Naive B cell (primary cell): ENCODE results near the gene SPIRE2. TPM values are rescaled to one million over a fixed set of nuclear protein-coding genes. Genes with fewer than 3 reads are reported as not detected.
A peak's percentile ranks its signal among the peaks of the same experiment; 100 is the strongest.
"Not testable (repeated sequence)": the region's sequence is repeated elsewhere in the genome, so short reads cannot be mapped to it uniquely, and the experiment has no call there.

Experiments
- ATAC-seq, 2 donors: fragments of 150-1000 bp; cut with Tn5 transposase; 2 replicates each; pipeline ENCODE4 v1.10.0; 2021; ENCODE audit warnings: low read depth in 2 of 2, mild to moderate bottlenecking in 2 of 2, moderate library complexity in 2 of 2
- DNase-seq: peaks from one replicate; pipeline ENCODE4 v3.0.0; 2022
- H3K27ac Mint-ChIP-seq, 6 donors: one replicate each; pipeline ENCODE4 v1.8.0; 2020 to 2022; ENCODE audit warnings: mild to moderate bottlenecking in 6 of 6, mixed read lengths in 6 of 6, moderate library complexity in 5 of 6, inconsistent platforms in 2 of 6
- H3K27me3 Mint-ChIP-seq, 3 donors: one replicate each; pipeline ENCODE4 v1.8.0; 2021 to 2022; ENCODE audit warnings: mixed read lengths in 3 of 3, mild to moderate bottlenecking in 1 of 3
- H3K36me3 Mint-ChIP-seq, 2 donors: one replicate each; pipeline ENCODE4 v1.8.0; 2020 to 2022; ENCODE audit warnings: mixed read lengths in 2 of 2, inconsistent platforms in 1 of 2, mild to moderate bottlenecking in 1 of 2
- H3K4me1 Mint-ChIP-seq, 3 donors: one replicate each; pipeline ENCODE4 v1.8.0; 2020 to 2022; ENCODE audit warnings: mixed read lengths in 3 of 3, inconsistent platforms in 1 of 3, mild to moderate bottlenecking in 1 of 3, moderate library complexity in 1 of 3
- H3K4me3 Mint-ChIP-seq, 8 donors: one replicate each; pipeline ENCODE4 v1.8.0; 2020 to 2022; ENCODE audit warnings: mild to moderate bottlenecking in 8 of 8, mixed read lengths in 8 of 8, moderate library complexity in 8 of 8, inconsistent platforms in 2 of 8
- H3K9me3 Mint-ChIP-seq, 7 donors: one replicate each; pipeline ENCODE4 v1.8.0; 2020 to 2022; ENCODE audit warnings: mixed read lengths in 7 of 7, mild to moderate bottlenecking in 5 of 7, inconsistent platforms in 2 of 7, moderate library complexity in 1 of 7
- polyA plus RNA-seq, 6 donors: library from polyadenylated mRNA; unstranded; fragments of 300-500 nt; fragmentation: Illumina TruSeq; gene quantifications; one replicate each; pipeline ENCODE4 v1.2.3, GENCODE V29; 2021; ENCODE audit warnings: low read depth in 6 of 6

The SPIRE2 gene
- polyA plus RNA-seq, 6 donors from 2014 or later = 0.09 to 0.57 (median 0.20) TPM; not detected in 3

- peak overlapping the region in 1 of 6 donors; percentile 84 for H3K27ac Mint-ChIP-seq
- peaks cover 4 to 19% (median 17%) of the 10 kb centered on the region in 3 donors for H3K4me1 Mint-ChIP-seq
- H3K9me3 Mint-ChIP-seq = peaks cover 0 to 3% (median 0%) of the 10 kb centered on the region in 7 donors
- DNase-seq (no peak), ATAC-seq (no peak)
- H3K27me3 Mint-ChIP-seq = no peaks in the 10 kb centered on the region
- no peak overlapping the region for H3K4me3 Mint-ChIP-seq
- H3K36me3 Mint-ChIP-seq = peaks cover 0 to 4% of the 10 kb centered on the region in 2 donors
Observed at GRCh38 chr16:89870440-89870839, 42.2 kb downstream of the SPIRE2 start.

- H3K4me3 Mint-ChIP-seq = peak overlapping the region in 6 of 8 donors; percentile 53 to 98 (median 76)
- no peaks in the 10 kb centered on the region for H3K27me3 Mint-ChIP-seq
- H3K36me3 Mint-ChIP-seq = peaks cover 0 to 4% of the 10 kb centered on the region in 2 donors
- peaks cover 0 to 3% (median 0%) of the 10 kb centered on the region in 7 donors for H3K9me3 Mint-ChIP-seq
- peaks cover 4 to 19% (median 17%) of the 10 kb centered on the region in 3 donors for H3K4me1 Mint-ChIP-seq
- DNase-seq = no peak
- no peak for ATAC-seq
- peak overlapping the region in 3 of 6 donors; percentile 16 to 100 (median 98) for H3K27ac Mint-ChIP-seq
Observed at GRCh38 chr16:89871895-89872294, 43.6 kb downstream of the SPIRE2 start.

DNA sequence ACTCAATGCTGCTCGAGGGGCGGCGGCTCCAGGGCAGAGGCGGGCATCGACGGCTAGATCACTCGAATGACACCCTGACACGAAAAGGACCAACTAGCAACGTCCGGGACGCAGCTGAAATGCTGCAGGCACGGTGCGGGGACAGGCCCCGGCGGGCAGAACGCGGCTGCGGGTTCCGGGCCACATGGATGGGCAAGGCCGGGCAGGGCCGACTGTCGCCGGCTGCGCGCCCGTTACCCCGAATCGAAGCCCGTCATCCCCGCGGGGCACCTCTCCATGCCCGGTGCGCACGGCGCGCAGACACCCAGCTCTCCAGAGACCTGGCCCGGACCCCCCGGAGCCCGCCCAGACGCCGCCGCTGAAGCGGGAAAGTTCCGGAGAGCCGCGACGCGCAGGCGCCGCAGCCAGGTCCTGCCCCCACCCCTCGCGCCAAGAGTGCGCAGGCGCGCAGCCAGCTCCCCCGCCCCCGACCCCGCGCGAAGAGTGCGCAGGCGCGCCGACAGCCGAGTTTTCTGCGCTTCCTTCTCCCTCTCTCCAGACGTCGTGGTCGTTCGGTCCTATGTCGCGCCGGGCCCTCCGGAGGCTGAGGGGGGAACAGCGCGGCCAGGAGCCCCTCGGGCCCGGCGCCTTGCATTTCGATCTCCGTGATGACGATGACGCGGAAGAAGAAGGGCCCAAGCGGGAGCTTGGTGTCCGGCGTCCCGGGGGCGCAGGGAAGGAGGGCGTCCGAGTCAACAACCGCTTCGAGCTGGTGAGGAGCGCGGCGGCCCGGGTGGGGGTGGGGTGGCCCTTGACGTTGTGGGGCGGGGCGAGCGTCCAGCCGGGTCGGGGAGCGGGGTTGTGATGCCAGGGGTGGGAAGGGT is 45.1 kb downstream of the SPIRE2 start, which contains the start of gene TCF25:
TCF25 (plus strand) TSS at position 484 of the 863 bp plus-strand sequence; CDS start at position 560, 76 bp downstream.
- peak; percentile 84 for DNase-seq
- peak within 1 kb of the TSS; percentile 98 to 100 (median 98) for H3K27ac Mint-ChIP-seq
- H3K27me3 Mint-ChIP-seq = no peaks in the 10 kb centered on the region
- H3K4me3 Mint-ChIP-seq = peak within 1 kb of the TSS; percentile 84 to 98 (median 92)
- peaks cover 0 to 3% (median 0%) of the 10 kb centered on the region in 7 donors for H3K9me3 Mint-ChIP-seq
- ATAC-seq = peak; percentile 31 to 34
- H3K36me3 Mint-ChIP-seq = peaks cover 0 to 4% of the 10 kb centered on the region in 2 donors
- peaks cover 8 to 24% (median 19%) of the 10 kb centered on the region in 3 donors for H3K4me1 Mint-ChIP-seq

DNA sequence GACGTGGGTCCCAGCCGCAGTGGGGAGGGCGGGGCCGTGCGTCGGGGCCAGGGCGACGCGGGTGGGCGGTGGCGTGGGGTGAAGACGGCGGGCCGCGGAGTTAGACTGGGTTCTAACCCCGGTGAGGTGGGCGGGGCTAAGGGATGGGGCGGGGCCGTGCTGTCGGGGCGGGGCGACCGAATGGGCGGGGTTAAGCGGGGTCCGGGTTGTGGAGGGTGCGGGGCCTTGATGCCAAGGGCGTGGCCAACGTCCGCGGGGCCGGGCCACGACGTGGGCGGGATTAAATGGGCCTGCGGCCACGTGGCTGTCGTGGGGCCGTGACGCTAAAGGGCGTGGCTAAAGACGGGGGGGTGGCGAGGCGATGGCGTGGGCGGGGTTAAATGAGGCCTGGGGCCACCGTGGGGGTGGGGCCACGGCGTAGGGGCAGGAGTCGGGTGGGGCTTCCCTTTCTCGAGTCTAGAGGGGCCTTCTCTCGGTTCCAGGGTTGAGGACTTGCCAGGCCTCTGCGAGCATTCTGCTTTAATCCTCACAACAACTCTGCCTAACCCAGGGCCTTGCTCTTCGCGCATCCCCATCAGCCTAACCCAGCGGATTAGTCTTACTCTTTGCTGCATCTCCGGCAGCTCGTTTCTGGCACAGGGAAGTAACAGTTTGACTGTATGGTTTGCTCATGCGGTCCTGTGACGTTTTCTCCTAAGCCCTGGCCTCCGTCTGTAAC is 45.9 kb downstream of the SPIRE2 start:
- peak; percentile 78 to 82 for ATAC-seq
- Mint-ChIP-seq H3K27ac (peak overlapping the region; percentile 98 to 100 (median 98)), H3K4me3 (peak overlapping the region; percentile 84 to 98 (median 92)), H3K9me3 (peaks cover 0 to 3% (median 0%) of the 10 kb centered on the region in 7 donors), H3K27me3 (no peaks in the 10 kb centered on the region), H3K4me1 (peaks cover 8 to 26% (median 19%) of the 10 kb centered on the region in 3 donors), H3K36me3 (peaks cover 0 to 4% of the 10 kb centered on the region in 2 donors)
- DNase-seq = peak; percentile 98

DNA sequence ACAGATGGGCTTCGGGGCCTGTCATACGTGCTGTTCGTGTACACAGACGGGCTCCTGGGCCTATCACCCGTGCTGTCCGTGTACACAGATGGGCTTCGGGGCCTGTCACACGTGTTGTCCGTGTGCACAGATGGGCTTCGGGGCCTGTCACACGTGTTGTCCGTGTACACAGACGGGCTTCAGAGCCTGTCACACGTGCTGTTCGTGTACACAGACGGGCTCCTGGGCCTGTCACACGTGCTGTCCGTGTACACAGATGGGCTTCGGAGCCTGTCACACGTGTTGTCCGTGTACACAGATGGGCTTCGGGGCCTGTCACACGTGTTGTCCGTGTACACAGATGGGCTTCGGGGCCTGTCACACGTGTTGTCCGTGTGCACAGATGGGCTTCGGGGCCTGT is 50.8 kb downstream of the SPIRE2 start:
- H3K4me3 Mint-ChIP-seq, H3K9me3 Mint-ChIP-seq, H3K27me3 Mint-ChIP-seq, DNase-seq, ATAC-seq, H3K27ac Mint-ChIP-seq: not testable (repeated sequence)
- Mint-ChIP-seq H3K4me1 (peaks cover 17 to 31% (median 24%) of the 10 kb centered on the region in 3 donors), H3K36me3 (peaks cover 9 to 13% of the 10 kb centered on the region in 2 donors)

DNA sequence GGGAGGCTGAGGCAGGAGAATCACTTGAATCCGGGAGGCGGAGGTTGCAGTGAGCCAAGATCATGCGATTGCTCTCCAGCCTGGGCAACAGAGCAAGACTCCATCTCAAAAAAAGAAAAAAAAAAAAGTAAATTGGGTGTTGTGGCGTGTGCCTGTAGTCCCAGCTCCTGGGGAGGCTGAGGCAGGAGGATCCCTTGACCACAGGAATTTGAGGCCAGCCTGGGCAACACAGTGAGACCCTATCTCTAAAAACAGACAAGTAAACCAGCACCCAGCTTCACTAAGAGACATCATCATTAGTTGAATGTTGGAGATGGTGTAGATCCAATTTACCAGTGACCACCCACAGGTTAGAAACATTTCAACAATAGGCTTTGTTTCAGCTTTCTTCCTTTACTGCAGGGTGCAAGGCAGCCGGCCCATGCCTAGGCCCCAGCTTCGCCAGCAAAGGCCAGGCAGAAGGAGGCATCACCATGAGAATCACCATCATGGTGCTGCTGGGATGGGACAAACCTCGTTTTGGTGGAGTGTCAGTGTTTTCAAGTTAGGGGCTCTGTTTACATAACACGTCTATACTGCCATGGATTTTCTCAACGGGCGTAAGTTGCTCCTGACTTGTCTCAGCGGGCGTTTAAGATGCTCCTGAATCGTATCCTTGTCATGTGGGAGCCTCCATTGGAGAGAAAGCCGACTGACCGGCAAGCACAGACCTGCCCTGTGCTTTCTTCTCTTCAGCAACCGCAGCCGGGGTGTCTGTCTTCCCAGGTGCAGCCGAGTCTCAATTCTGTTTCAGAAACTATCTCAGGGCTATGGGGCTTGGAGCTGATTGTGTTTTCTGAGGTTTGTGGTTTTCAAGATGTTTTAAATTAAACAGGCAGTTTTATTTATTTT is 52.4 kb downstream of the SPIRE2 start:
- DNase-seq (no peak), ATAC-seq (no peak)
- Mint-ChIP-seq H3K36me3 (peaks cover 13 to 26% of the 10 kb centered on the region in 2 donors), H3K9me3 (no peaks in the 10 kb centered on the region), H3K4me1 (peaks cover 19 to 21% (median 20%) of the 10 kb centered on the region in 3 donors), H3K27me3 (no peaks in the 10 kb centered on the region), H3K4me3 (no peak overlapping the region), H3K27ac (peak overlapping the region in 2 of 6 donors; percentile 52 to 73)

- Mint-ChIP-seq H3K4me1 (peaks cover 19 to 21% (median 20%) of the 10 kb centered on the region in 3 donors), H3K4me3 (no peak overlapping the region), H3K27ac (peak overlapping the region in 2 of 6 donors; percentile 20 to 73), H3K27me3 (no peaks in the 10 kb centered on the region), H3K36me3 (peaks cover 13 to 26% of the 10 kb centered on the region in 2 donors), H3K9me3 (no peaks in the 10 kb centered on the region)
- DNase-seq (no peak), ATAC-seq (no peak)
Observed at GRCh38 chr16:89881368-89881730, 53.1 kb downstream of the SPIRE2 start.

GRCh38 chr16:89883346-89884040 is 55.2 kb downstream of the SPIRE2 start:
- Mint-ChIP-seq H3K27me3 (no peaks in the 10 kb centered on the region), H3K27ac (peak overlapping the region in 2 of 6 donors; percentile 56 to 82), H3K9me3 (no peaks in the 10 kb centered on the region), H3K4me1 (peaks cover 14 to 19% (median 17%) of the 10 kb centered on the region in 3 donors), H3K36me3 (peaks cover 13 to 26% of the 10 kb centered on the region in 2 donors), H3K4me3 (no peak overlapping the region)
- ATAC-seq = no peak
- DNase-seq = no peak

DNA sequence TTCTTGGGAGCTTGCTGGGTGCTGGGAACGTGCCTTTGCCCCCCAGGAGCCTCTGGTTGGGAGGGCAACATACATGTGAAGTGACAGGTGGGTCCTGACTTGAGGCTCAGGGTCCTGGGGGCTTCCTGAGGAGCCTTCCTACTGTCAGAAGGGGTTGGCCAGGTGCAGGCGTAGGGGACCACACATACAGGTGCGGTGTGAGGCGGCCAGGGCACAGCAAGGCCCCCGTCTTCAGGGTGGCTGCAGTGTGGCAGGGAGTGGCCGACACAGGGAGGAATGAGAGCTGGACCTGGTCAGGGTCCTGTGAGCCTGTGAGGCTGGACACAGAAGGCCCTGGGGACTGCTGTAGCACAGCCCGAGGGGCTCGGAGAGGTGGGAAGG is 55.8 kb downstream of the SPIRE2 start:
- DNase-seq = no peak
- peaks cover 13 to 19% (median 17%) of the 10 kb centered on the region in 3 donors for H3K4me1 Mint-ChIP-seq
- peaks cover 13 to 26% of the 10 kb centered on the region in 2 donors for H3K36me3 Mint-ChIP-seq
- H3K27ac Mint-ChIP-seq = peak overlapping the region in 2 of 6 donors; percentile 34 to 56
- H3K4me3 Mint-ChIP-seq = no peak overlapping the region
- ATAC-seq = no peak
- no peaks in the 10 kb centered on the region for H3K9me3 Mint-ChIP-seq
- no peaks in the 10 kb centered on the region for H3K27me3 Mint-ChIP-seq

DNA sequence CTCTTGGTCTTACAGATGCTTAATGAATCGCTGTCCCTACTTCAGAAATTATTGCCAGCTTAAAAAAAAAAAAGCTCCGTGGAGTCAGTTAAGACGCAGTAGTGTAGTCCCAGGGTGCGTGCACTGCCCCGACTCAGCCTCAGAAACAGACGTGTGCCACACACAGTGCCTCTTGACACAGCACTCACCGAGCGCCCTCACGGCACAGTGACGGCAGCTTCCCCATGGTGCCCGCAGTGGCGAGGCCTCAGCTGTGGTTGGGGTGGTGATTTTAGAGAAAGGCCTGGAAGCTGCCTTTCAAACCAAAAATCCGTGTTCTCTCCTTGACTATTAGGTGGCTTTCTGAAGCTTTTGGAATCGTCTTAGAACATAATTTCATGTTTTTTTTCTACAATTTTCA is 59.0 kb downstream of the SPIRE2 start:
- Mint-ChIP-seq H3K36me3 (peaks cover 16 to 26% of the 10 kb centered on the region in 2 donors), H3K4me1 (peaks cover 8 to 23% (median 20%) of the 10 kb centered on the region in 3 donors), H3K9me3 (no peaks in the 10 kb centered on the region), H3K4me3 (peak overlapping the region in 1 of 8 donors; percentile 56), H3K27me3 (no peaks in the 10 kb centered on the region), H3K27ac (peak overlapping the region in 1 of 6 donors; percentile 26)
- ATAC-seq = no peak
- no peak for DNase-seq

GRCh38 chr16:89890200-89890599 is 61.9 kb downstream of the SPIRE2 start:
- DNase-seq (no peak), ATAC-seq (no peak)
- no peak overlapping the region for H3K27ac Mint-ChIP-seq
- peaks cover 3 to 7% of the 10 kb centered on the region in 2 donors for H3K36me3 Mint-ChIP-seq
- peaks cover 2 to 7% (median 5%) of the 10 kb centered on the region in 3 donors for H3K4me1 Mint-ChIP-seq
- H3K4me3 Mint-ChIP-seq = no peak overlapping the region
- no peaks in the 10 kb centered on the region for H3K27me3 Mint-ChIP-seq
- H3K9me3 Mint-ChIP-seq = no peaks in the 10 kb centered on the region
